ENCODE data around the gene CEMIP.

GRCh38 chr15:80942746-80943565 is 163.8 kb downstream of the CEMIP start:
- no peak for TF ChIP-seq CTCF (tag by site-specific recombination; IDR thresholded peaks at IDR 0.05)
- no peak for TF ChIP-seq GLI2 (tag by site-specific recombination; IDR thresholded peaks at IDR 0.05; ENCODE audit: borderline replicate concordance, low read depth)
- TF ChIP-seq ZBTB20 (tag by site-specific recombination; IDR thresholded peaks at IDR 0.05) = no peak
- no peak for TF ChIP-seq ZNF214 (tag by site-specific recombination; IDR thresholded peaks at IDR 0.05; ENCODE audit: borderline replicate concordance)
- no peak for TF ChIP-seq ZBTB8A (tag by site-specific recombination; IDR thresholded peaks at IDR 0.05)
- no peak for TF ChIP-seq ZNF580 (tag by site-specific recombination; IDR thresholded peaks at IDR 0.05)

Data from HEK293 (cell line).